T-cell (primary cell): ENCODE data around the gene SRGAP1. TPM values are rescaled to one million over a fixed set of nuclear protein-coding genes. Genes with fewer than 3 reads are reported as not detected.

Experiments used
- ATAC-seq, 4 experiments: fragments of 200-7000 bp in 3 of 4; fragments of 150-1000 bp in 1 of 4; cut with Tn5 transposase; replicated peaks in 1 of 4; 1 replicate in 3 of 4; 2 replicates in 1 of 4; pipeline ENCODE4 v1.10.0; 2021; ENCODE audit warnings: moderate library complexity in 3 of 4, mild to moderate bottlenecking in 2 of 4, moderate number of reproducible peaks in 1 of 4
- CTCF ChIA-PET, 2 donors: fragments of 300-600 bp; sonication (Branson Sonifier 250); formaldehyde crosslinking; loops; one replicate each; lab custom pipeline; 2022; ENCODE audit warnings: antibody characterized with exemption in 2 of 2; lab: Charles Lee
- POLR2A ChIA-PET, 2 donors: fragments of 300-600 bp; sonication (Branson Sonifier 250); formaldehyde crosslinking; loops; one replicate each; lab custom pipeline; 2022; ENCODE audit warnings: antibody characterized with exemption in 2 of 2; lab: Charles Lee
- DNase-seq, 35 experiments: peaks; one replicate each; pipeline versions ENCODE4 v3.0.0 to v3.0.0-alpha.2; 2013 to 2023
- H3K27ac ChIP-seq: one replicate; pipeline ENCODE4 v1.5.1; 2013; ENCODE audit warnings: low read length
- H3K27me3 ChIP-seq, 2 experiments: replicated peaks in 1 of 2; 1 replicate in 1 of 2; 2 replicates in 1 of 2; pipeline versions ENCODE4 v1.6.1 to v1.7.0; 2013; ENCODE audit warnings: low read length in 1 of 2, mixed read lengths in 1 of 2; ENCODE audit not compliant: control insufficient read depth in 2 of 2, insufficient read depth in 2 of 2; ENCODE audit errors: extremely low read depth in 1 of 2
- H3K36me3 ChIP-seq, 2 donors: 1 replicate in 1 of 2; 2 replicates in 1 of 2; pipeline versions ENCODE4 v1.6.1 to v1.7.0; 2013; ENCODE audit warnings: low read length in 1 of 2; ENCODE audit not compliant: control insufficient read depth in 2 of 2, insufficient read depth in 1 of 2; ENCODE audit errors: extremely low read depth in 1 of 2
- H3K4me1 ChIP-seq, 2 experiments: 1 replicate in 1 of 2; 2 replicates in 1 of 2; pipeline versions ENCODE4 v1.6.1 to v1.7.0; 2013; ENCODE audit warnings: low read length in 2 of 2, mixed read lengths in 1 of 2; ENCODE audit not compliant: insufficient read depth in 2 of 2, control insufficient read depth in 1 of 2; ENCODE audit errors: extremely low read depth in 1 of 2
- H3K4me3 ChIP-seq, 2 donors: 1 replicate in 1 of 2; 2 replicates in 1 of 2; pipeline versions ENCODE4 v1.5.1 to v1.7.0; 2013; ENCODE audit warnings: mild to moderate bottlenecking in 2 of 2, low read length in 1 of 2, moderate library complexity in 1 of 2; ENCODE audit not compliant: control insufficient read depth in 1 of 2; ENCODE audit errors: extremely low read depth in 1 of 2
- H3K9me3 ChIP-seq: 2 replicates; pipeline ENCODE4 v1.7.0; 2013
- H3K27ac Mint-ChIP-seq, 2 donors: one replicate each; pipeline ENCODE4 v1.8.0; 2020 to 2021; ENCODE audit warnings: mild to moderate bottlenecking in 2 of 2, mixed read lengths in 2 of 2
- H3K27me3 Mint-ChIP-seq, 2 donors: one replicate each; pipeline ENCODE4 v1.8.0; 2021 to 2022; ENCODE audit warnings: mixed read lengths in 2 of 2
- H3K36me3 Mint-ChIP-seq: one replicate; pipeline ENCODE4 v1.8.0; 2021; ENCODE audit warnings: mixed read lengths
- H3K4me1 Mint-ChIP-seq, 3 donors: one replicate each; pipeline ENCODE4 v1.8.0; 2020 to 2022; ENCODE audit warnings: mixed read lengths in 3 of 3, mild to moderate bottlenecking in 1 of 3
- H3K4me3 Mint-ChIP-seq, 3 donors: one replicate each; pipeline ENCODE4 v1.8.0; 2020 to 2022; ENCODE audit warnings: mild to moderate bottlenecking in 3 of 3, mixed read lengths in 3 of 3, moderate library complexity in 3 of 3
- H3K9me3 Mint-ChIP-seq, 3 donors: one replicate each; pipeline ENCODE4 v1.8.0; 2020 to 2022; ENCODE audit warnings: mixed read lengths in 3 of 3
- WGBS: methylation state at CpG from one replicate; pipeline ENCODE4 v1.1.5; 2013; ENCODE audit warnings: missing lambda C conversion rate; ENCODE audit not compliant: insufficient coverage; 5-methylcytosine and 5-hydroxymethylcytosine counted together
- total RNA-seq, 35 experiments: library from RNA in 6 of 35; stranded (reverse) in 6 of 35; fragments of 120-200 nt in 1 of 35; gene quantifications; one replicate each; pipeline versions ENCODE4 v1.2.1 to v1.2.4 and lab custom pipeline; 2013 to 2026

SRGAP1 gene
- total RNA-seq, 5 donors from 2014 or later (not counting 1 experiment from before 2014, with no cell fraction given) = 0.07 to 0.38 (median 0.17) TPM; not detected in 1

GRCh38 chr12:63964301-63964700 lies 119.8 kb downstream of the SRGAP1 start:
- no peaks in the 10 kb centered on the region for H3K36me3 ChIP-seq
- WGBS = no CpG with 5 or more reads among the region's 1 CpG
- Mint-ChIP-seq H3K36me3 (no peaks in the 10 kb centered on the region), H3K27me3 (peaks cover 5 to 7% of the 10 kb centered on the region in 2 donors), H3K27ac (no peak overlapping the region), H3K4me3 (no peak overlapping the region), H3K9me3 (no peaks in the 10 kb centered on the region), H3K4me1 (no peaks in the 10 kb centered on the region)
- ChIA-PET POLR2A (no interaction called here), CTCF (interaction anchor here in 1 of 2 donors (0.7 kb wide), 1 partner anchor 9 kb away, joined by 3 read pairs; no protein-coding TSS in a partner anchor)
- no peaks in the 10 kb centered on the region for H3K9me3 ChIP-seq
- H3K27me3 ChIP-seq = peaks cover 0 to 5% of the 10 kb centered on the region in 2 experiments
- DNase-seq = no peak
- H3K27ac ChIP-seq = no peak overlapping the region
- H3K4me1 ChIP-seq = no peaks in the 10 kb centered on the region
- no peak for ATAC-seq
- no peak overlapping the region for H3K4me3 ChIP-seq

- ChIA-PET CTCF (interaction anchor here in 1 of 2 donors (0.7 kb wide), 1 partner anchor 167 kb away, joined by 3 read pairs; no protein-coding TSS in a partner anchor), POLR2A (no interaction called here)
- peaks cover 0 to 4% of the 10 kb centered on the region in 2 donors for H3K27me3 Mint-ChIP-seq
- H3K36me3 Mint-ChIP-seq = no peaks in the 10 kb centered on the region
- 20% methylated on average over 1 of the region's 3 CpGs for WGBS
- no peak overlapping the region for H3K4me3 Mint-ChIP-seq
- ATAC-seq (no peak), DNase-seq (no peak)
- H3K27ac Mint-ChIP-seq = no peak overlapping the region
- Histone ChIP-seq H3K27me3 (peaks cover 0 to 4% of the 10 kb centered on the region in 2 experiments), H3K27ac (no peak overlapping the region), H3K36me3 (no peaks in the 10 kb centered on the region), H3K9me3 (no peaks in the 10 kb centered on the region), H3K4me1 (no peaks in the 10 kb centered on the region), H3K4me3 (no peak overlapping the region)
- H3K9me3 Mint-ChIP-seq = no peaks in the 10 kb centered on the region
- H3K4me1 Mint-ChIP-seq = no peaks in the 10 kb centered on the region
Observed at GRCh38 chr12:63965936-63966605, 121.6 kb downstream of the SRGAP1 start.

GRCh38 chr12:63966606-63966975 lies 122.1 kb downstream of the SRGAP1 start:
- ChIA-PET POLR2A (no interaction called here), CTCF (no interaction called here)
- no peaks in the 10 kb centered on the region for H3K9me3 ChIP-seq
- H3K36me3 ChIP-seq = no peaks in the 10 kb centered on the region
- no peak overlapping the region for H3K27ac ChIP-seq
- ATAC-seq = no peak
- H3K27me3 Mint-ChIP-seq = peaks cover 0 to 4% of the 10 kb centered on the region in 2 donors
- no peak overlapping the region for H3K4me3 ChIP-seq
- no CpG with 5 or more reads among the region's 2 CpGs for WGBS
- H3K36me3 Mint-ChIP-seq = no peaks in the 10 kb centered on the region
- H3K27me3 ChIP-seq = no peaks in the 10 kb centered on the region
- H3K4me1 Mint-ChIP-seq = no peaks in the 10 kb centered on the region
- no peak for DNase-seq
- H3K9me3 Mint-ChIP-seq = no peaks in the 10 kb centered on the region
- no peak overlapping the region for H3K4me3 Mint-ChIP-seq
- no peaks in the 10 kb centered on the region for H3K4me1 ChIP-seq
- no peak overlapping the region for H3K27ac Mint-ChIP-seq

GRCh38 chr12:63967358-63968145 lies 123.1 kb downstream of the SRGAP1 start:
- H3K27me3 ChIP-seq = no peaks in the 10 kb centered on the region
- Mint-ChIP-seq H3K4me3 (no peak overlapping the region), H3K27ac (no peak overlapping the region), H3K36me3 (no peaks in the 10 kb centered on the region), H3K9me3 (no peaks in the 10 kb centered on the region), H3K27me3 (peaks cover 0 to 4% of the 10 kb centered on the region in 2 donors), H3K4me1 (no peaks in the 10 kb centered on the region)
- POLR2A ChIA-PET = interaction anchor here in 1 of 2 donors (0.6 kb wide), 1 partner anchor 23 kb away, joined by 3 read pairs; no protein-coding TSS in a partner anchor
- H3K36me3 ChIP-seq = no peaks in the 10 kb centered on the region
- DNase-seq = no peak
- ATAC-seq = no peak
- CTCF ChIA-PET = no interaction called here
- H3K4me1 ChIP-seq = no peaks in the 10 kb centered on the region
- H3K9me3 ChIP-seq = no peaks in the 10 kb centered on the region
- no peak overlapping the region for H3K27ac ChIP-seq
- H3K4me3 ChIP-seq = no peak overlapping the region
- WGBS = 78% methylated on average over 5 of the region's 5 CpGs

GRCh38 chr12:63968673-63969072 lies 124.2 kb downstream of the SRGAP1 start:
- ChIA-PET POLR2A (no interaction called here), CTCF (no interaction called here)
- 89% methylated on average over 5 of the region's 6 CpGs for WGBS
- H3K36me3 Mint-ChIP-seq = no peaks in the 10 kb centered on the region
- peaks cover 0 to 4% of the 10 kb centered on the region in 2 donors for H3K27me3 Mint-ChIP-seq
- H3K9me3 Mint-ChIP-seq = no peaks in the 10 kb centered on the region
- Histone ChIP-seq H3K9me3 (no peaks in the 10 kb centered on the region), H3K4me1 (no peaks in the 10 kb centered on the region), H3K27me3 (no peaks in the 10 kb centered on the region), H3K27ac (no peak overlapping the region), H3K4me3 (no peak overlapping the region), H3K36me3 (no peaks in the 10 kb centered on the region)
- ATAC-seq (no peak), DNase-seq (no peak)
- H3K4me3 Mint-ChIP-seq = no peak overlapping the region
- H3K27ac Mint-ChIP-seq = no peak overlapping the region
- H3K4me1 Mint-ChIP-seq = no peaks in the 10 kb centered on the region

GRCh38 chr12:63976902-63977395 lies 132.4 kb downstream of the SRGAP1 start:
- CTCF ChIA-PET = no interaction called here
- Mint-ChIP-seq H3K4me1 (no peaks in the 10 kb centered on the region), H3K27ac (no peak overlapping the region), H3K9me3 (no peaks in the 10 kb centered on the region), H3K4me3 (no peak overlapping the region), H3K27me3 (peaks cover 5 to 17% of the 10 kb centered on the region in 2 donors), H3K36me3 (no peaks in the 10 kb centered on the region)
- no CpG with 5 or more reads among the region's 4 CpGs for WGBS
- Histone ChIP-seq H3K4me1 (no peaks in the 10 kb centered on the region), H3K4me3 (no peak overlapping the region), H3K36me3 (no peaks in the 10 kb centered on the region), H3K27ac (no peak overlapping the region), H3K27me3 (peaks cover 0 to 7% of the 10 kb centered on the region in 2 experiments), H3K9me3 (no peaks in the 10 kb centered on the region)
- POLR2A ChIA-PET = no interaction called here
- DNase-seq (no peak), ATAC-seq (no peak)
